Liver (tissue), 9 donors: ENCODE data around the gene EXD3. TPM values are rescaled to one million over a fixed set of nuclear protein-coding genes. Genes with fewer than 3 reads are reported as not detected.

Source experiments
- DNase-seq: peaks from one replicate; pipeline ENCODE4 v3.0.0-alpha.2; 2017; ENCODE audit warnings: low spot score
- H3K27ac ChIP-seq, 2 donors: one replicate each; pipeline ENCODE4 v1.7.0; 2013; ENCODE audit warnings: inconsistent platforms in 2 of 2, low read length in 2 of 2, control low read depth in 1 of 2, low read depth in 1 of 2, mild to moderate bottlenecking in 1 of 2
- H3K27me3 ChIP-seq, 4 donors: one replicate each; pipeline versions ENCODE4 v1.6.1 to v1.7.0; 2013; ENCODE audit warnings: low read length in 3 of 4, inconsistent platforms in 1 of 4, mild to moderate bottlenecking in 1 of 4, moderate library complexity in 1 of 4; ENCODE audit not compliant: control insufficient read depth in 4 of 4, insufficient read depth in 4 of 4
- H3K36me3 ChIP-seq, 4 donors: one replicate each; pipeline versions ENCODE4 v1.6.1 to v1.7.0; 2013; ENCODE audit warnings: low read length in 3 of 4, mild to moderate bottlenecking in 3 of 4, low read depth in 1 of 4, moderate library complexity in 1 of 4; ENCODE audit not compliant: control insufficient read depth in 4 of 4, insufficient read depth in 3 of 4
- H3K4me1 ChIP-seq, 4 donors: one replicate each; pipeline versions ENCODE4 v1.6.1 to v1.7.0; 2013; ENCODE audit warnings: low read length in 3 of 4, mild to moderate bottlenecking in 3 of 4, moderate library complexity in 1 of 4; ENCODE audit not compliant: control insufficient read depth in 4 of 4, insufficient read depth in 4 of 4
- H3K4me3 ChIP-seq, 3 donors: one replicate each; pipeline versions ENCODE4 v1.6.1 to v1.7.0; 2013; ENCODE audit warnings: low read length in 3 of 3, control low read depth in 1 of 3, low read depth in 1 of 3, mild to moderate bottlenecking in 1 of 3
- H3K9ac ChIP-seq, 2 donors: one replicate each; pipeline ENCODE4 v1.7.0; 2013; ENCODE audit warnings: low read length in 2 of 2, mild to moderate bottlenecking in 2 of 2, moderate library complexity in 2 of 2, control low read depth in 1 of 2, low read depth in 1 of 2
- H3K9me3 ChIP-seq, 4 donors: one replicate each; pipeline versions ENCODE4 v1.6.1 to v1.7.0; 2013; ENCODE audit warnings: low read length in 3 of 4; ENCODE audit not compliant: control insufficient read depth in 4 of 4
- EGR1 ChIP-seq, 2 donors: IDR thresholded peaks; 2 replicates each; pipeline ENCODE4 v1.6.1; 2016 to 2018; ENCODE audit warnings: antibody characterized with exemption in 2 of 2, low read depth in 2 of 2
- FOXA1 ChIP-seq: IDR thresholded peaks from 2 replicates; pipeline ENCODE4 v1.6.1; 2016; ENCODE audit warnings: antibody characterized with exemption
- FOXA2 ChIP-seq: IDR thresholded peaks from 2 replicates; pipeline ENCODE4 v1.6.1; 2016; ENCODE audit warnings: antibody characterized with exemption
- GABPA ChIP-seq, 2 donors: IDR thresholded peaks in 1 of 2; conservative IDR thresholded peaks in 1 of 2; 2 replicates each; pipeline ENCODE4 v1.6.1; 2016; ENCODE audit warnings: antibody characterized with exemption in 2 of 2, mild to moderate bottlenecking in 1 of 2, moderate library complexity in 1 of 2
- HNF4A ChIP-seq, 2 donors: conservative IDR thresholded peaks; 2 replicates each; pipeline ENCODE4 v1.6.1; 2016; ENCODE audit warnings: antibody characterized with exemption in 2 of 2, mild to moderate bottlenecking in 2 of 2
- HNF4G ChIP-seq: IDR thresholded peaks from 2 replicates; pipeline ENCODE4 v1.6.1; 2016; ENCODE audit warnings: antibody characterized with exemption
- JUND ChIP-seq, 2 donors: IDR thresholded peaks; 2 replicates each; pipeline ENCODE4 v1.6.1; 2016; ENCODE audit warnings: antibody characterized with exemption in 2 of 2
- NR2F2 ChIP-seq: IDR thresholded peaks from 2 replicates; pipeline ENCODE4 v1.6.1; 2016; ENCODE audit warnings: antibody characterized with exemption
- RAD21 ChIP-seq, 2 donors: IDR thresholded peaks; 2 replicates each; pipeline ENCODE4 v1.6.1; 2016; ENCODE audit warnings: antibody characterized with exemption in 2 of 2, mild to moderate bottlenecking in 2 of 2
- RXRA ChIP-seq, 2 donors: IDR thresholded peaks; 2 replicates each; pipeline ENCODE4 v1.6.1; 2017 to 2018; ENCODE audit warnings: antibody characterized with exemption in 2 of 2, mild to moderate bottlenecking in 1 of 2
- SP1 ChIP-seq: IDR thresholded peaks from 2 replicates; pipeline ENCODE4 v1.6.1; 2018; ENCODE audit warnings: antibody characterized with exemption, mild to moderate bottlenecking
- TAF1 ChIP-seq: conservative IDR thresholded peaks from 2 replicates; pipeline ENCODE4 v1.6.1; 2016; ENCODE audit warnings: antibody characterized with exemption, mild to moderate bottlenecking
- YY1 ChIP-seq: IDR thresholded peaks from 2 replicates; pipeline ENCODE4 v1.6.1; 2016; ENCODE audit warnings: antibody characterized with exemption, mild to moderate bottlenecking
- WGBS: extraction: QIAGEN DNeasy Blood & Tissue Kit; methylation state at CpG from one replicate; pipeline ENCODE4 v1.1.7; 2013; 5-methylcytosine and 5-hydroxymethylcytosine counted together
- polyA plus RNA-seq, 2 donors: library from polyadenylated mRNA; stranded (reverse) in 1 of 2; unstranded in 1 of 2; fragments of 200-250 nt in 1 of 2; fragments of >200 nt in 1 of 2; fragmentation: Nextera tagmentation in 1 of 2; extraction: Ambion mirVana in 1 of 2; gene quantifications; one replicate each; pipeline versions ENCODE4 v1.2.1 to v1.2.3, GENCODE V29; 2013 to 2015
- total RNA-seq, 2 donors: library from RNA; depleted of rRNA; stranded (reverse); fragments of >200 nt; gene quantifications; one replicate each; pipeline ENCODE4 v1.2.3, GENCODE V29; 2014
- TF ChIP-seq, protein P1 (sequence below): IDR thresholded peaks from 2 replicates; pipeline ENCODE4 v1.6.1; 2016; ENCODE audit warnings: antibody characterized with exemption
- TF ChIP-seq, protein P2 (sequence below): IDR thresholded peaks from 2 replicates; pipeline ENCODE4 v1.6.1; 2016; ENCODE audit warnings: antibody characterized with exemption
- TF ChIP-seq, protein P3 (sequence below): fragments of 150-350 bp; IDR thresholded peaks from 2 replicates; pipeline ENCODE4 v1.5.1; 2017; ENCODE audit warnings: improper control_type of control experiment, low read depth, low read length; ENCODE audit not compliant: missing input control
- TF ChIP-seq, protein P4 (sequence below): IDR thresholded peaks from 2 replicates; pipeline ENCODE4 v1.6.1; 2016; ENCODE audit warnings: antibody characterized with exemption, mild to moderate bottlenecking
- TF ChIP-seq, protein P5 (sequence below): IDR thresholded peaks from 2 replicates; pipeline ENCODE4 v1.6.1; 2016; ENCODE audit warnings: antibody characterized with exemption
- donor health status: healthy.
- donor health status: healthy.
- donor health status: healthy.
- donor health status: healthy.
- donor health status: healthy.

The EXD3 gene
- total and polyA plus RNA-seq, 4 donors = 2.5 to 6.7 (median 3.7) TPM

DNA sequence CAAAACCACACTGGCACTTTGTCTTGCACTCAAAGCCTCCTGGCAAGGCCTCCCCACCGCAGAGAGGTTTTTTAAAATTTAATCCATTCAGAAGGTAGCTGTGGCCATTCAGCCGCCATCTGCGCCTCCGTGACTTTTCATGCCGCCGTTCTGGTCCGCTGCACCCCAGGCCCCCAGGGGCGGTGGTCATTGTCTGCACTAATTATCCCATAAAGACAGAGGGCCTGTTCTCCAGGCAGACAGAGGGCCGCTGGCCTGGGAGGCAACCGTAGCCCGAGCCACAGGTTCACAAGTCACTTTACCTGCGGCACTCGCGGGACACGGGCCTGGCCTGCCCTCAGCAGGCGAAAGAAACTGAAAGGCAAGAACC is 49.4 kb downstream of the EXD3 start:
- no peak overlapping the region for H3K9ac ChIP-seq
- TF ChIP-seq, protein P1, sequence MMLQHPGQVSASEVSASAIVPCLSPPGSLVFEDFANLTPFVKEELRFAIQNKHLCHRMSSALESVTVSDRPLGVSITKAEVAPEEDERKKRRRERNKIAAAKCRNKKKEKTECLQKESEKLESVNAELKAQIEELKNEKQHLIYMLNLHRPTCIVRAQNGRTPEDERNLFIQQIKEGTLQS = no peak
- no peak for TF ChIP-seq FOXA2
- no peak for TF ChIP-seq NR2F2
- TF ChIP-seq, protein P2, sequence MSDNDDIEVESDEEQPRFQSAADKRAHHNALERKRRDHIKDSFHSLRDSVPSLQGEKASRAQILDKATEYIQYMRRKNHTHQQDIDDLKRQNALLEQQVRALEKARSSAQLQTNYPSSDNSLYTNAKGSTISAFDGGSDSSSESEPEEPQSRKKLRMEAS = no peak
- no peak for TF ChIP-seq SP1
- TF ChIP-seq, protein P3, sequence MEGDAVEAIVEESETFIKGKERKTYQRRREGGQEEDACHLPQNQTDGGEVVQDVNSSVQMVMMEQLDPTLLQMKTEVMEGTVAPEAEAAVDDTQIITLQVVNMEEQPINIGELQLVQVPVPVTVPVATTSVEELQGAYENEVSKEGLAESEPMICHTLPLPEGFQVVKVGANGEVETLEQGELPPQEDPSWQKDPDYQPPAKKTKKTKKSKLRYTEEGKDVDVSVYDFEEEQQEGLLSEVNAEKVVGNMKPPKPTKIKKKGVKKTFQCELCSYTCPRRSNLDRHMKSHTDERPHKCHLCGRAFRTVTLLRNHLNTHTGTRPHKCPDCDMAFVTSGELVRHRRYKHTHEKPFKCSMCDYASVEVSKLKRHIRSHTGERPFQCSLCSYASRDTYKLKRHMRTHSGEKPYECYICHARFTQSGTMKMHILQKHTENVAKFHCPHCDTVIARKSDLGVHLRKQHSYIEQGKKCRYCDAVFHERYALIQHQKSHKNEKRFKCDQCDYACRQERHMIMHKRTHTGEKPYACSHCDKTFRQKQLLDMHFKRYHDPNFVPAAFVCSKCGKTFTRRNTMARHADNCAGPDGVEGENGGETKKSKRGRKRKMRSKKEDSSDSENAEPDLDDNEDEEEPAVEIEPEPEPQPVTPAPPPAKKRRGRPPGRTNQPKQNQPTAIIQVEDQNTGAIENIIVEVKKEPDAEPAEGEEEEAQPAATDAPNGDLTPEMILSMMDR = no peak
- TF ChIP-seq EGR1 (IDR thresholded peaks at IDR 0.05; ENCODE audit: low read depth in 2 of 2) = no peak
- TF ChIP-seq RXRA (IDR thresholded peaks at IDR 0.05) = no peak
- H3K4me3 ChIP-seq = no peak overlapping the region
- H3K27me3 ChIP-seq = no peaks in the 10 kb centered on the region
- H3K4me1 ChIP-seq = no peaks in the 10 kb centered on the region
- no peaks in the 10 kb centered on the region for H3K9me3 ChIP-seq
- H3K36me3 ChIP-seq = peaks cover 0 to 5% (median 0%) of the 10 kb centered on the region in 4 donors
- H3K27ac ChIP-seq = no peak overlapping the region
- no peak for DNase-seq
- 97% methylated on average over 16 of the region's 16 CpGs for WGBS

DNA sequence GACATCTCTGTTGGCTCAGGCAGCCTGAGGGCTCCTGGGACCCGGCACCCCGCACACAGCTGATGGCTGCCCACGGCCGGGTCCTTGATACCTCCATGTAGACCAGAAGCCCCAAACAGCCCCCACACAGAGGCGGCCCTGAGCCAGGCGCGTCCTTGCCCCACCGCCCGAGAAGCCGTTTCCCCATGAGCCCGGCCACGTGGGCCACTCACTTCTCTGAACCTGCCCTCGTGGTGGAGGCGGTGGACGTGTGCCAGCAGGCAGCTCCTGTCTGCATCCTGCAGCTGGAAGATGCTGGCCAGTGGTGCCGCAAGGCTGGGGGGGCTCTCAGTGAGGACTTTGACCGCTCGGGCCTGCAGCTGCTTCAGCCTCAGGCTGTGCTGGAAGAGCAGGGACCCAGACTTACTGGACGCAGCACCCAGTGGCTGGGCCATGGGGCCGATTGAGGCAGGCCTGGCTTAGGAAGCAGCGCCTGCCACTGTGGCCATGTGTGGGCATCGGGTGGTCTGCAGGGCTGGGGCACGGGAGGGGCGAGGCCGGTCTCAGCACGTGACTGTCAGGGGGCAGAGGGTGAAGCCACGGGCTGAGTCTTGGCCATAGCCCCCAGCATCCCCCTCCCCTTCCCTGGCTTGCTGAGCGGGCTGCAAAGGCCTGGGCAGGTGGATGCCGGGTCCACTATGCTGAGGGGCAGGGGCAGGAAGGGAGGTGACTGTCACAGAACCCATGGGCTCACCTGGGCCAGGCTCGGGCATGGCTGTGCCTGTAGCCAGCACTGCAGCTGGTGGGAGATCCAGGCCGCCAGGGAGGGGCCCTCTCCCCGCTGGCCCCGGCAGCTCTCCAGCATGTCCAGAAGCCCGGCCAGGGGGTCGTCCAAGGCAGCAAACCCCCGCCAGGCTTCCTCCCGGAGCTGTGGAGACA is 50.0 kb downstream of the EXD3 start:
- Histone ChIP-seq H3K4me1 (no peaks in the 10 kb centered on the region), H3K36me3 (peaks cover 0 to 5% (median 0%) of the 10 kb centered on the region in 4 donors), H3K4me3 (no peak overlapping the region), H3K27ac (no peak overlapping the region), H3K9ac (no peak overlapping the region), H3K27me3 (no peaks in the 10 kb centered on the region), H3K9me3 (no peaks in the 10 kb centered on the region)
- WGBS = 94% methylated on average over 37 of the region's 37 CpGs
- TF ChIP-seq HNF4G (no peak), NR2F2 (no peak), YY1 (no peak), GABPA (IDR thresholded peaks at IDR 0.05 in 1 of 2, conservative IDR thresholded peaks at IDR 0.05 in 1 of 2) (no peak), JUND (IDR thresholded peaks at IDR 0.05) (no peak), SP1 (no peak), RAD21 (IDR thresholded peaks at IDR 0.05) (no peak), FOXA1 (no peak), FOXA2 (no peak), RXRA (IDR thresholded peaks at IDR 0.05) (no peak), HNF4A (conservative IDR thresholded peaks at IDR 0.05) (no peak), EGR1 (IDR thresholded peaks at IDR 0.05; ENCODE audit: low read depth in 2 of 2) (no peak), TAF1 (no peak)
- TF ChIP-seq, protein P2 = no peak
- TF ChIP-seq, protein P3 = no peak
- TF ChIP-seq, protein P4, sequence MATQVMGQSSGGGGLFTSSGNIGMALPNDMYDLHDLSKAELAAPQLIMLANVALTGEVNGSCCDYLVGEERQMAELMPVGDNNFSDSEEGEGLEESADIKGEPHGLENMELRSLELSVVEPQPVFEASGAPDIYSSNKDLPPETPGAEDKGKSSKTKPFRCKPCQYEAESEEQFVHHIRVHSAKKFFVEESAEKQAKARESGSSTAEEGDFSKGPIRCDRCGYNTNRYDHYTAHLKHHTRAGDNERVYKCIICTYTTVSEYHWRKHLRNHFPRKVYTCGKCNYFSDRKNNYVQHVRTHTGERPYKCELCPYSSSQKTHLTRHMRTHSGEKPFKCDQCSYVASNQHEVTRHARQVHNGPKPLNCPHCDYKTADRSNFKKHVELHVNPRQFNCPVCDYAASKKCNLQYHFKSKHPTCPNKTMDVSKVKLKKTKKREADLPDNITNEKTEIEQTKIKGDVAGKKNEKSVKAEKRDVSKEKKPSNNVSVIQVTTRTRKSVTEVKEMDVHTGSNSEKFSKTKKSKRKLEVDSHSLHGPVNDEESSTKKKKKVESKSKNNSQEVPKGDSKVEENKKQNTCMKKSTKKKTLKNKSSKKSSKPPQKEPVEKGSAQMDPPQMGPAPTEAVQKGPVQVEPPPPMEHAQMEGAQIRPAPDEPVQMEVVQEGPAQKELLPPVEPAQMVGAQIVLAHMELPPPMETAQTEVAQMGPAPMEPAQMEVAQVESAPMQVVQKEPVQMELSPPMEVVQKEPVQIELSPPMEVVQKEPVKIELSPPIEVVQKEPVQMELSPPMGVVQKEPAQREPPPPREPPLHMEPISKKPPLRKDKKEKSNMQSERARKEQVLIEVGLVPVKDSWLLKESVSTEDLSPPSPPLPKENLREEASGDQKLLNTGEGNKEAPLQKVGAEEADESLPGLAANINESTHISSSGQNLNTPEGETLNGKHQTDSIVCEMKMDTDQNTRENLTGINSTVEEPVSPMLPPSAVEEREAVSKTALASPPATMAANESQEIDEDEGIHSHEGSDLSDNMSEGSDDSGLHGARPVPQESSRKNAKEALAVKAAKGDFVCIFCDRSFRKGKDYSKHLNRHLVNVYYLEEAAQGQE = no peak
- TF ChIP-seq, protein P1 = no peak
- TF ChIP-seq, protein P5, sequence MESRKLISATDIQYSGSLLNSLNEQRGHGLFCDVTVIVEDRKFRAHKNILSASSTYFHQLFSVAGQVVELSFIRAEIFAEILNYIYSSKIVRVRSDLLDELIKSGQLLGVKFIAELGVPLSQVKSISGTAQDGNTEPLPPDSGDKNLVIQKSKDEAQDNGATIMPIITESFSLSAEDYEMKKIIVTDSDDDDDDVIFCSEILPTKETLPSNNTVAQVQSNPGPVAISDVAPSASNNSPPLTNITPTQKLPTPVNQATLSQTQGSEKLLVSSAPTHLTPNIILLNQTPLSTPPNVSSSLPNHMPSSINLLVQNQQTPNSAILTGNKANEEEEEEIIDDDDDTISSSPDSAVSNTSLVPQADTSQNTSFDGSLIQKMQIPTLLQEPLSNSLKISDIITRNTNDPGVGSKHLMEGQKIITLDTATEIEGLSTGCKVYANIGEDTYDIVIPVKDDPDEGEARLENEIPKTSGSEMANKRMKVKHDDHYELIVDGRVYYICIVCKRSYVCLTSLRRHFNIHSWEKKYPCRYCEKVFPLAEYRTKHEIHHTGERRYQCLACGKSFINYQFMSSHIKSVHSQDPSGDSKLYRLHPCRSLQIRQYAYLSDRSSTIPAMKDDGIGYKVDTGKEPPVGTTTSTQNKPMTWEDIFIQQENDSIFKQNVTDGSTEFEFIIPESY = no peak
- no peak for DNase-seq
